Dendritic cell treated with granulocyte-macrophage colony-stimulating factor and Interleukin-4, amounts not matched to agents 40 ng/mL and 50 ng/mL, for 4 days (primary cell): ENCODE measurements around the gene FAAP100.

Experiments
- H3K27ac Mint-ChIP-seq: one replicate; pipeline ENCODE4 v1.8.0; 2022; ENCODE audit warnings: mild to moderate bottlenecking, mixed read lengths
- H3K27me3 Mint-ChIP-seq: one replicate; pipeline ENCODE4 v1.8.0; 2022; ENCODE audit warnings: mild to moderate bottlenecking, mixed read lengths
- H3K36me3 Mint-ChIP-seq: one replicate; pipeline ENCODE4 v1.8.0; 2022; ENCODE audit warnings: low read depth, mixed read lengths
- H3K4me1 Mint-ChIP-seq: one replicate; pipeline ENCODE4 v1.8.0; 2022; ENCODE audit warnings: low read depth, mixed read lengths
- H3K4me3 Mint-ChIP-seq: one replicate; pipeline ENCODE4 v1.8.0; 2022; ENCODE audit warnings: mild to moderate bottlenecking, moderate library complexity, mixed read lengths
- H3K9me3 Mint-ChIP-seq: one replicate; pipeline ENCODE4 v1.8.0; 2022; ENCODE audit warnings: mixed read lengths
- intact Hi-C: fragments of 100-400 bp; cut with micrococcal nuclease; formaldehyde crosslinking; loops from one replicate; pipeline ENCODE4 v1.15.0; 2022

The FAAP100 gene

GRCh38 chr17:81568416-81568815, 16.3 kb upstream of the FAAP100 start:
- intact Hi-C loops, result no loop called here
- no peak overlapping the region for H3K27ac Mint-ChIP-seq
- no peak overlapping the region for H3K4me3 Mint-ChIP-seq
- H3K4me1 Mint-ChIP-seq, result peaks cover 39% of the 10 kb centered on the region
- H3K9me3 Mint-ChIP-seq, result no peaks in the 10 kb centered on the region
- H3K27me3 Mint-ChIP-seq, result no peaks in the 10 kb centered on the region
- H3K36me3 Mint-ChIP-seq, result peaks cover 100% of the 10 kb centered on the region

- peaks cover 51% of the 10 kb centered on the region for H3K4me1 Mint-ChIP-seq
- peaks cover 100% of the 10 kb centered on the region for H3K36me3 Mint-ChIP-seq
- H3K27me3 Mint-ChIP-seq, result no peaks in the 10 kb centered on the region
- intact Hi-C loops, result no loop called here
- no peaks in the 10 kb centered on the region for H3K9me3 Mint-ChIP-seq
- no peak overlapping the region for H3K4me3 Mint-ChIP-seq
- H3K27ac Mint-ChIP-seq, result peak overlapping the region; percentile 48
These were observed 15.0 kb upstream of the FAAP100 start for GRCh38 chr17:81567191-81567590.

GRCh38 chr17:81566461-81567126, 14.4 kb upstream of the FAAP100 start:
- peak overlapping the region; percentile 48 for H3K27ac Mint-ChIP-seq
- no peaks in the 10 kb centered on the region for H3K9me3 Mint-ChIP-seq
- H3K27me3 Mint-ChIP-seq, result no peaks in the 10 kb centered on the region
- intact Hi-C loops, result no loop called here
- no peak overlapping the region for H3K4me3 Mint-ChIP-seq
- peaks cover 100% of the 10 kb centered on the region for H3K36me3 Mint-ChIP-seq
- peaks cover 55% of the 10 kb centered on the region for H3K4me1 Mint-ChIP-seq

GRCh38 chr17:81565231-81565630, 13.1 kb upstream of the FAAP100 start:
- Mint-ChIP-seq H3K4me1 (peaks cover 68% of the 10 kb centered on the region), H3K4me3 (no peak overlapping the region), H3K27me3 (no peaks in the 10 kb centered on the region), H3K27ac (no peak overlapping the region), H3K36me3 (peaks cover 96% of the 10 kb centered on the region), H3K9me3 (no peaks in the 10 kb centered on the region)
- intact Hi-C loops, result no loop called here

- Mint-ChIP-seq H3K4me3 (no peak overlapping the region), H3K27ac (no peak overlapping the region), H3K4me1 (peaks cover 71% of the 10 kb centered on the region), H3K36me3 (peaks cover 96% of the 10 kb centered on the region), H3K27me3 (no peaks in the 10 kb centered on the region), H3K9me3 (no peaks in the 10 kb centered on the region)
- intact Hi-C loops, result no loop called here
These were observed 12.6 kb upstream of the FAAP100 start for GRCh38 chr17:81564778-81565177.

- H3K4me1 Mint-ChIP-seq, result peaks cover 76% of the 10 kb centered on the region
- H3K27ac Mint-ChIP-seq, result no peak overlapping the region
- H3K4me3 Mint-ChIP-seq, result no peak overlapping the region
- H3K36me3 Mint-ChIP-seq, result peaks cover 93% of the 10 kb centered on the region
- intact Hi-C loops, result no loop called here
- H3K27me3 Mint-ChIP-seq, result no peaks in the 10 kb centered on the region
- no peaks in the 10 kb centered on the region for H3K9me3 Mint-ChIP-seq
These were observed 11.9 kb upstream of the FAAP100 start for GRCh38 chr17:81563861-81564586.

- Mint-ChIP-seq H3K27me3 (no peaks in the 10 kb centered on the region), H3K27ac (peak overlapping the region; percentile 86), H3K4me1 (peaks cover 78% of the 10 kb centered on the region), H3K4me3 (no peak overlapping the region), H3K36me3 (peaks cover 93% of the 10 kb centered on the region), H3K9me3 (no peaks in the 10 kb centered on the region)
- intact Hi-C loops, result no loop called here
These were observed 9.3 kb upstream of the FAAP100 start for GRCh38 chr17:81561494-81561885.

GRCh38 chr17:81558941-81559806, 7.0 kb upstream of the FAAP100 start:
- peaks cover 64% of the 10 kb centered on the region for H3K4me1 Mint-ChIP-seq
- no peaks in the 10 kb centered on the region for H3K9me3 Mint-ChIP-seq
- intact Hi-C loops, result no loop called here
- H3K36me3 Mint-ChIP-seq, result peaks cover 79% of the 10 kb centered on the region
- H3K27me3 Mint-ChIP-seq, result no peaks in the 10 kb centered on the region
- no peak overlapping the region for H3K27ac Mint-ChIP-seq
- H3K4me3 Mint-ChIP-seq, result no peak overlapping the region

GRCh38 chr17:81558115-81558468, 5.9 kb upstream of the FAAP100 start:
- Mint-ChIP-seq H3K36me3 (peaks cover 68% of the 10 kb centered on the region), H3K9me3 (no peaks in the 10 kb centered on the region), H3K4me1 (peaks cover 72% of the 10 kb centered on the region), H3K4me3 (no peak overlapping the region), H3K27me3 (no peaks in the 10 kb centered on the region), H3K27ac (no peak overlapping the region)
- intact Hi-C loops, result no loop called here

- H3K27ac Mint-ChIP-seq, result no peak overlapping the region
- intact Hi-C loops, result no loop called here
These were observed 5.3 kb upstream of the FAAP100 start for GRCh38 chr17:81557276-81558114.

GRCh38 chr17:81556863-81557262, 4.7 kb upstream of the FAAP100 start:
- Mint-ChIP-seq H3K4me3 (no peak overlapping the region), H3K36me3 (peaks cover 64% of the 10 kb centered on the region), H3K27me3 (no peaks in the 10 kb centered on the region), H3K27ac (peak overlapping the region; percentile 39), H3K4me1 (peaks cover 66% of the 10 kb centered on the region), H3K9me3 (no peaks in the 10 kb centered on the region)
- intact Hi-C loops, result no loop called here

More at GRCh38 chr17:81557276-81558114, 5.3 kb upstream of the FAAP100 start:
- H3K4me1 Mint-ChIP-seq, result peaks cover 70% of the 10 kb centered on the region
- no peaks in the 10 kb centered on the region for H3K9me3 Mint-ChIP-seq
- no peaks in the 10 kb centered on the region for H3K27me3 Mint-ChIP-seq
- peaks cover 67% of the 10 kb centered on the region for H3K36me3 Mint-ChIP-seq
- H3K4me3 Mint-ChIP-seq, result no peak overlapping the region

- Mint-ChIP-seq H3K27ac (peak overlapping the region; percentile 39), H3K4me1 (peaks cover 66% of the 10 kb centered on the region), H3K4me3 (no peak overlapping the region), H3K27me3 (no peaks in the 10 kb centered on the region), H3K36me3 (peaks cover 67% of the 10 kb centered on the region), H3K9me3 (no peaks in the 10 kb centered on the region)
- intact Hi-C loops, result no loop called here
These were observed 4.1 kb upstream of the FAAP100 start for GRCh38 chr17:81556175-81556691.

- Mint-ChIP-seq H3K27ac (peak overlapping the region; percentile 90), H3K4me1 (peaks cover 67% of the 10 kb centered on the region), H3K4me3 (peak overlapping the region; percentile 92), H3K9me3 (no peaks in the 10 kb centered on the region), H3K27me3 (no peaks in the 10 kb centered on the region), H3K36me3 (peaks cover 71% of the 10 kb centered on the region)
- intact Hi-C loops, result loop anchor here (2.0 kb wide), 2 partner anchors 39 to 45 kb away; no protein-coding TSS in a partner anchor
These were observed 1.5 kb upstream of the FAAP100 start for GRCh38 chr17:81553616-81554181.
